ENCODE measurements around the gene SLC66A3. TPM values are rescaled to one million over a fixed set of nuclear protein-coding genes. Genes with fewer than 3 reads are reported as not detected.

The SLC66A3 gene
- total RNA-seq, 1 donor from 2014 or later, result 59.7 TPM

DNA sequence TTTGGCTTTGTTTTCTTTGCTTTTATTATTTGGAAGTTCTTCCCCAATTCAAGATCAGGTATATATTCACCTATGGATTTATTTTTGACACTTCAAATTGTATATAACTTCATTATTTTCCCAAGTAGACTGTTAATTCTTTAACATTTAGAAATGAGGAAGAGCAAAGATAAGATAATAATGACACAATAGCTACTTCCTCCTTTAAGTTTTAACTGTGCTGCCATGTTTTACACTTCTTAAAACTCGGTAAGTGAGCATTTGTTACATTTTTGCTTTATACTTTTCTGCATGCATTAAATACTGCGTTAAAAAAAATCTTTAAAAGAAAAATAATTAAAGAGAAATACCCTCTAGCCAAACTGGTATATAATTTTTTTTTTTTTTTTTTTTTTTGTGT lies 32.5 kb downstream of the SLC66A3 start:
- H3K4me3 ChIP-seq, result no peak overlapping the region
- H3K36me3 ChIP-seq, result peaks cover 0 to 32% of the 10 kb centered on the region in 2 donors
- no peak overlapping the region for H3K27ac ChIP-seq
- no peaks in the 10 kb centered on the region for H3K4me1 ChIP-seq
- no peak for DNase-seq (ENCODE audit: extremely low spot score in 2 of 2)
- no peak for TF ChIP-seq POLR2A (IDR thresholded peaks at IDR 0.05)
- TF ChIP-seq CTCF (IDR thresholded peaks at IDR 0.05), result no peak
- no peak for TF ChIP-seq POLR2AphosphoS5 (IDR thresholded peaks at IDR 0.05; ENCODE audit: insufficient read depth in 1 of 2, low read depth in 1 of 2)
- no peaks in the 10 kb centered on the region for H3K27me3 ChIP-seq
- H3K9me3 ChIP-seq, result no peaks in the 10 kb centered on the region
- intact Hi-C loops (cut with DNase I), result no loop called here

- no peaks in the 10 kb centered on the region for H3K27me3 ChIP-seq
- TF ChIP-seq POLR2A (IDR thresholded peaks at IDR 0.05) (no peak), CTCF (IDR thresholded peaks at IDR 0.05) (no peak), POLR2AphosphoS5 (IDR thresholded peaks at IDR 0.05; ENCODE audit: insufficient read depth in 1 of 2, low read depth in 1 of 2) (no peak)
- H3K4me3 ChIP-seq, result no peak overlapping the region
- H3K4me1 ChIP-seq, result no peaks in the 10 kb centered on the region
- H3K9me3 ChIP-seq, result no peaks in the 10 kb centered on the region
- DNase-seq (ENCODE audit: extremely low spot score in 2 of 2), result no peak
- peaks cover 0 to 57% of the 10 kb centered on the region in 2 donors for H3K36me3 ChIP-seq
- intact Hi-C loops (cut with DNase I), result no loop called here
- no peak overlapping the region for H3K27ac ChIP-seq
These were observed 41.0 kb downstream of the SLC66A3 start for GRCh38 chr2:11196246-11196645.

GRCh38 chr2:11200651-11201050 lies 45.4 kb downstream of the SLC66A3 start:
- DNase-seq (ENCODE audit: extremely low spot score in 2 of 2), result no peak
- Histone ChIP-seq H3K36me3 (peaks cover 0 to 55% of the 10 kb centered on the region in 2 donors), H3K27me3 (no peaks in the 10 kb centered on the region), H3K9me3 (no peaks in the 10 kb centered on the region), H3K4me3 (no peak overlapping the region), H3K27ac (no peak overlapping the region), H3K4me1 (no peaks in the 10 kb centered on the region)
- TF ChIP-seq CTCF (IDR thresholded peaks at IDR 0.05) (no peak), POLR2A (IDR thresholded peaks at IDR 0.05) (no peak), POLR2AphosphoS5 (IDR thresholded peaks at IDR 0.05; ENCODE audit: insufficient read depth in 1 of 2, low read depth in 1 of 2) (no peak)
- intact Hi-C loops (cut with DNase I), result no loop called here

- no peaks in the 10 kb centered on the region for H3K27me3 ChIP-seq
- DNase-seq (ENCODE audit: extremely low spot score in 2 of 2), result no peak
- no peak overlapping the region for H3K4me3 ChIP-seq
- H3K9me3 ChIP-seq, result no peaks in the 10 kb centered on the region
- H3K27ac ChIP-seq, result no peak overlapping the region
- intact Hi-C loops (cut with DNase I), result no loop called here
- no peaks in the 10 kb centered on the region for H3K4me1 ChIP-seq
- TF ChIP-seq POLR2AphosphoS5 (IDR thresholded peaks at IDR 0.05; ENCODE audit: insufficient read depth in 1 of 2, low read depth in 1 of 2) (no peak), CTCF (IDR thresholded peaks at IDR 0.05) (no peak), POLR2A (IDR thresholded peaks at IDR 0.05) (no peak)
- H3K36me3 ChIP-seq, result peaks cover 0 to 47% of the 10 kb centered on the region in 2 donors
These were observed 46.7 kb downstream of the SLC66A3 start for GRCh38 chr2:11201969-11202368.

- H3K36me3 ChIP-seq, result peaks cover 0 to 42% of the 10 kb centered on the region in 2 donors
- TF ChIP-seq CTCF (IDR thresholded peaks at IDR 0.05), result no peak
- no peak for TF ChIP-seq POLR2A (IDR thresholded peaks at IDR 0.05)
- no peak for TF ChIP-seq POLR2AphosphoS5 (IDR thresholded peaks at IDR 0.05; ENCODE audit: insufficient read depth in 1 of 2, low read depth in 1 of 2)
- H3K4me3 ChIP-seq, result no peak overlapping the region
- H3K4me1 ChIP-seq, result no peaks in the 10 kb centered on the region
- H3K27ac ChIP-seq, result no peak overlapping the region
- no peaks in the 10 kb centered on the region for H3K27me3 ChIP-seq
- intact Hi-C loops (cut with DNase I), result no loop called here
- no peak for DNase-seq (ENCODE audit: extremely low spot score in 2 of 2)
- H3K9me3 ChIP-seq, result no peaks in the 10 kb centered on the region
These were observed 48.2 kb downstream of the SLC66A3 start for GRCh38 chr2:11203480-11203879.
